GM10248 (cell line): ENCODE measurements around the gene PPFIBP1.
"Not testable (repeated sequence)": the region's sequence is repeated elsewhere in the genome, so short reads cannot be mapped to it uniquely, and the experiment has no call there.

Experiments used
- CTCF ChIA-PET: fragments of 300-600 bp; sonication (Branson Sonifier 250); formaldehyde crosslinking; extraction: SDS; loops from one replicate; lab custom pipeline; 2021; ENCODE audit warnings: antibody characterized with exemption; lab: Yijun Ruan, JAX
- POLR2A ChIA-PET: fragments of 350-650 bp; sonication (Branson Sonifier 250); formaldehyde crosslinking; extraction: SDS; loops from one replicate; lab custom pipeline; 2020; ENCODE audit warnings: antibody characterized with exemption; lab: Yijun Ruan, JAX
- DNase-seq: peaks from one replicate; pipeline ENCODE4 v3.0.0; 2012; ENCODE audit errors: extremely low spot score
- TF ChIP-seq, protein P1 (sequence below): IDR thresholded peaks from 2 replicates; pipeline ENCODE4 v1.5.1; 2012; ENCODE audit warnings: mild to moderate bottlenecking, low read depth; ENCODE audit errors: extremely low read depth, missing control alignments, control extremely low read depth

The PPFIBP1 gene

DNA sequence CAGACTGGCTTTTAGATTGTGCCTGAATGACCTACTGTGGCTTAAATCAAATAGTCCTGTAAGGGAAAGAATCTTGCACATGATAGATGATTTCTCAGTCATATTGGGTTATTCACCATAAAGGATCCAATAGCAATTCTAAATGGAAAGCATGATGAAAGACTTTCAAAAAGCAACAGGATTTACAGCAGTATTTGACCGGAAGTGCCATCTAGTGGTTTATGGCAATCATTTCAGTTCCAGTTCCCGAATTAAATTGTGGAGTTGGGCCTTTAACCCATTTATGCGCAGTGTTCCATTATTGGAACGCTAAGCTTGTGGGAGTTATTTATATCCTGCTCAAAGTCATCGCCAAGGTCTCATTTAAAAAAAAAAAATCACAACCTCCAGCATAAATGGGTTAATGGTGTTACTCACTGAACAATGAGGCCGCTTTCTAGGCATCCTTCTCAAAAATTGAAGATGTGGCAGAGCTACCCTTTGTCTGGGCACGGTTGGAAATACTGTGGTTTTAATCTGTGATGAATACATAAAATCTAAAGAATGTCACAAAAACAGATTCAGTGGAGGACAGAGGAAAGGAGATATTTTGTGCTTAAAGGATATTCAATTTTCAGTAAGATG, 111.5 kb downstream of the PPFIBP1 start:
- peak; percentile 20 for DNase-seq
- ChIA-PET POLR2A (no interaction called here), CTCF (interaction anchor here (0.7 to 2.9 kb wide), 10 partner anchors 11 to 219 kb away, joined by 3 to 13 read pairs (median 3); no protein-coding TSS in a partner anchor)
- TF ChIP-seq, protein P1, sequence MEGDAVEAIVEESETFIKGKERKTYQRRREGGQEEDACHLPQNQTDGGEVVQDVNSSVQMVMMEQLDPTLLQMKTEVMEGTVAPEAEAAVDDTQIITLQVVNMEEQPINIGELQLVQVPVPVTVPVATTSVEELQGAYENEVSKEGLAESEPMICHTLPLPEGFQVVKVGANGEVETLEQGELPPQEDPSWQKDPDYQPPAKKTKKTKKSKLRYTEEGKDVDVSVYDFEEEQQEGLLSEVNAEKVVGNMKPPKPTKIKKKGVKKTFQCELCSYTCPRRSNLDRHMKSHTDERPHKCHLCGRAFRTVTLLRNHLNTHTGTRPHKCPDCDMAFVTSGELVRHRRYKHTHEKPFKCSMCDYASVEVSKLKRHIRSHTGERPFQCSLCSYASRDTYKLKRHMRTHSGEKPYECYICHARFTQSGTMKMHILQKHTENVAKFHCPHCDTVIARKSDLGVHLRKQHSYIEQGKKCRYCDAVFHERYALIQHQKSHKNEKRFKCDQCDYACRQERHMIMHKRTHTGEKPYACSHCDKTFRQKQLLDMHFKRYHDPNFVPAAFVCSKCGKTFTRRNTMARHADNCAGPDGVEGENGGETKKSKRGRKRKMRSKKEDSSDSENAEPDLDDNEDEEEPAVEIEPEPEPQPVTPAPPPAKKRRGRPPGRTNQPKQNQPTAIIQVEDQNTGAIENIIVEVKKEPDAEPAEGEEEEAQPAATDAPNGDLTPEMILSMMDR = peak; percentile 35

DNA sequence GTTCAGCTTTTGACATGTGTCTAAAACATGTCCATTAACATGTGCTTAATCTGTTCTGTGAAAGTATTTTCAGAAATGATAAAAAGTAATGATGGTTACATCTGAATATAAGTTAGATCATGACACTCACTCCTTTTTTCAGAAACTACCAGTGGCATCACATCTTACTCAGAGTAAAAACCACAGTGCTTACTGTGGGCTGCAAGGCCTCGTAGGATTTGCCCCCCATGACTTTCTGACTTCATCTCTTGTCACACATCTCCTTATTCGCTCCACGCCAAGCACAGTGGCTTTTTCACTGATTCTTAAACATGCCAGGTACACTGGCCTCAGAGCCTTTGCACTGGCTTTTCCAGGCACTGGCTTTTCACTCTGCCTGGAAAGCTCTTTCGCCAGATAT, 112.6 kb downstream of the PPFIBP1 start:
- CTCF ChIA-PET = interaction anchor here (0.8 to 2.2 kb wide), 2 partner anchors 203 to 212 kb away, joined by 3 to 13 read pairs; no protein-coding TSS in a partner anchor
- POLR2A ChIA-PET, DNase-seq: not testable (repeated sequence)

DNA sequence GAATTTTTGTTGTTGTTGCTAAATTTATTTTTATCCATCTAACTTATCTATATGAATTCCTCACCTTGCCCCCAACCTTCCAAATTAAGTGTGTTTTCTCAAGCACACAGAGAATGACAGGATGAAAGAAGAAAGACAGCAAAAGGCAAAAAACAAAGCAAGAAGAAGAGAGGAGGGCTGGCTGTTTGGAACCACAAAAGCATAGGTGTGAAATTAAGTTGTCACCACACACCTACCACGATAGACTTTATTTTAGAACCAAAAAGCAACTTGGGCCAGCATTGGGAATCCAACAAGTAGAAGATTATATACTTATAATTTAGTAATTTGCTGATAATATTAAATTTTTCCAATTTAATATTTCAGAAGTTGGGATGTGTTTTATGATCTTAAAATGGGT, 113.5 kb downstream of the PPFIBP1 start:
- TF ChIP-seq, protein P1 = no peak
- DNase-seq = no peak
- CTCF ChIA-PET = interaction anchor here (1.1 kb wide), 1 partner anchor 204 kb away, joined by 4 read pairs; no protein-coding TSS in a partner anchor
- POLR2A ChIA-PET = no interaction called here

DNA sequence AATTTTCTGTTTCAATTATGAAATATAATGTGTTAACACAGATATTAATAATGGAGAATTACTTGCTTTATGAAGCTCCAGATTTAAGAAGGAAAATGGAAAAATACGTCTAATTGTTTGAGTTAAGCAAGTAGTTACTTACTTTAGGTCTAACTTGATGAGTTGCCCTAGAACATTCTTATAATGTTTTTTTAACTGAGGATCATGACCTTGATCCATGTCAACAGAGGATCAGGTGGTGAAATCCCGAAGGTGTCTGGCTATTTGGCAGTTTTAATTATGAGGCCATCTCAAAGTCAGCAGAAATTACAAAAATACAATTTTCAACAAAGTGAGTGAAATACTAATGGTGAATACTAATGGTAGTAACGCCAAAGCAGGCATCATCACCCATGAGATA, 115.3 kb downstream of the PPFIBP1 start:
- CTCF ChIA-PET = interaction anchor here (2.8 kb wide), 1 partner anchor 13 kb away, joined by 6 read pairs; no protein-coding TSS in a partner anchor

DNA sequence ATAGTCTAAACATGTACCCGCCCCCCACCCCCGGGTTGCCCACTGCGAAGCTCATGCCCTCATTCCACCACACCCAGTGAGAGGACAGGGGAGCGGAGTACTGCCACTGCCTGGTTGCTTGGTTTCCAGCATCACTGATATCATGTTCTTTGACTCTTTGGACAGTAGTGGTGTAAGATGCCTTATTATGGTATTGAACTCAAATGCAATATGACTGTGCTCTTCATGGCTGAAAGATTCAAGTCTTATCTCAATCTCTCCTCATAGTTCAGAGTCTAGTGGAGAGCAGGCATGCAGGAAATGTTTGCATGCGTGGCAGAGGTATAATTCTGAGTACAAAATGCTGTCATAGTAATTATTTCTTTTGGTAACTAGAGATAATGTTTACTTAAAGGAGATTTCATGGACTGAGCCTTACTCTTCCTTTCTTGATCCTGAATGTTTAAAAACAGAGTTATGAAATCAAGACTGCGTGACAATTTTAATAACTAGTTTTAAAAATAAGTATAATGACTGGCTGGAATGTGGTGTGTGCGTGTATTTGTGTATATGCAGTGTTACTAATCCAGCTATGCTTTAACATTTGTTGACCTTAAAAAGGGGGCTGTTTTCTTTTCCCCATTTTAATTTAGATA, 116.7 kb downstream of the PPFIBP1 start:
- CTCF ChIA-PET = interaction anchor here (1.8 to 2.8 kb wide), 2 partner anchors 12 to 206 kb away, joined by 6 read pairs; no protein-coding TSS in a partner anchor
- POLR2A ChIA-PET, DNase-seq: not testable (repeated sequence)

More for the DNA sequence above, 115.3 kb downstream of the PPFIBP1 start:
- POLR2A ChIA-PET = no interaction called here
- TF ChIP-seq, protein P1 = no peak
- no peak for DNase-seq

DNA sequence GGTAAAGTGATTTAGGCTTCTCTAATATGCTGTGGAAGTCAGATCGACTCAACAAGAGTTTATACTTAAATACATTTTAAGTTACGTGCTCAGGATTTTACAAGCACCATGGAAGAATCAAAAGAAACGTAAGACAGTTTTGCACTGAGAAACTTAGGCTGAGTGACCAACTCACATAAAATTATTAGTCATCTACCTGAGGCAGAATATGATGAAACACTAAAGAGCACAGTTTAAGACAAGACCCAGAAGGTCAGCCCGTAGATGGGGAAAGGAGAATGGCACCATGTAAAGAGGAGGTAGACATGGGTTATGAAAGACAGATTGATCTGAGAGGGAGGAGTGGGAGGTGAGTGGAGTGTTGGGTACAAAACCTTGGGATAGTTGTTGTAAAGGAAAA, 118.4 kb downstream of the PPFIBP1 start:
- POLR2A ChIA-PET, DNase-seq: not testable (repeated sequence)
- CTCF ChIA-PET = interaction anchor here (1.8 kb wide), 1 partner anchor 208 kb away, joined by 6 read pairs; no protein-coding TSS in a partner anchor

DNA sequence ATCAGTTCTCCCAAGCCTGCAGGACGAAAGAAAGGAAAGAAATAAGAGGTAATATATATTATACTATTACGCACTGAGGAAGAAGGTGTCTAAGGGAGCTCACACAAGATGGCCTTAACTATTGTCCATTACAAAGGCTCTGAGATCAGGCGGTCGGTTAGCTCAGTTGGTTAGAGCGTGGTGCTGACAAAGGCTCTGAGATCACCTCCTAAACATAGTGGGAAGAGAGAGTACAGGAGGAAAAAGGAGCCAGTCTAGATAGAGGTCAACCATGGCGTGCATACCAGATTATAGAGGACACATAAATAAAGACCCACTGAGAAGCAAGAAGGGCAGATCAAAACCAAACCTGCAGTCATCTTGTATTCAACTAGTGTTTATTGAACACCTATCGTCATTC, 118.9 kb downstream of the PPFIBP1 start:
- DNase-seq, POLR2A ChIA-PET: not testable (repeated sequence)
- CTCF ChIA-PET = interaction anchor here (1.8 kb wide), 1 partner anchor 208 kb away, joined by 6 read pairs; no protein-coding TSS in a partner anchor

DNA sequence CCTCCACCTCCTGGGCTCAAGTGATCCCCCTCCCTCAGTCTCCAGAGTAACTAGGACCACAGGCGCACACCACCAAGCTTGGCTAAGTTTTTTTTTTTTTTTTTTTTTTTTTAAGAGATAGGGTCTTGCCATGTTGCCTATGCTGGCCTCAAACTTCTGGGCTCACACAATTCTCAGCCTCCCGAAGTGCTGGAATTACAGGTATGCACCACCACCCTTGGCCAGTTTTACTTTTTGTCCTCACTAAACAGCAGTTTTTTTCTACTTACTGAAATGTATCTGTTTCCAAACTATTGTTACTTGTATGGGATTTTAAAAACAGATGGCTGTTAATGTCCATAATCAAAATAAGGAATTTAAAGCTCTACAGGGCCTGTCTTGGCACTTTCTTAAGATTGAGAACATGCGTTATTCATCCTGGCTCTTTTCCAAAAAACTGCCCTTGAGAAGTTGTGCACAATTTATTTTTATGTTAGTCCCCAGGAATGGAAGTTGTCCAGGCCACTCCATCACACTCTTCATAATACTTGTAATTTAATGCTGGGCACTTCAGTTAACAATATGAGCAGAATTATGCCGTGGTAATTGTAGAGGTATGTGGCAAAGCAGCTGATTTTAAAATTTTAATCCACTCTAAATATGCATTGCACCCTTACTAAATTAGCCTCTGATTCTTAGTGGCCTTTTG, 120.3 kb downstream of the PPFIBP1 start:
- POLR2A ChIA-PET = no interaction called here
- no peak for DNase-seq
- CTCF ChIA-PET = interaction anchor here (0.9 kb wide), 1 partner anchor 8 kb away, joined by 3 read pairs; no protein-coding TSS in a partner anchor
- TF ChIP-seq, protein P1 = no peak
